ENCODE measurements around the gene VDAC1.
A peak's percentile ranks its signal among the peaks of the same experiment; 100 is the strongest.

The VDAC1 gene

GRCh38 chr5:134025786-134026185 is 21.0 kb upstream of the VDAC1 start:
- no peak for DNase-seq (ENCODE audit: low spot score)
- no peak for FAIRE-seq

- DNase-seq (ENCODE audit: low spot score) (no peak), FAIRE-seq (no peak)
Observed at GRCh38 chr5:134024811-134025210, 20.0 kb upstream of the VDAC1 start.

- FAIRE-seq (no peak), DNase-seq (ENCODE audit: low spot score) (no peak)
Observed at GRCh38 chr5:134022333-134022732, 17.6 kb upstream of the VDAC1 start.

GRCh38 chr5:134020188-134020587 is 15.4 kb upstream of the VDAC1 start:
- FAIRE-seq (no peak), DNase-seq (ENCODE audit: low spot score) (no peak)

- FAIRE-seq = no peak
- DNase-seq (ENCODE audit: low spot score) = no peak
Observed at GRCh38 chr5:134019636-134020035, 14.9 kb upstream of the VDAC1 start.

- FAIRE-seq = no peak
Observed at GRCh38 chr5:134018986-134019316, 14.2 kb upstream of the VDAC1 start.

GRCh38 chr5:134018154-134018985 is 13.6 kb upstream of the VDAC1 start:
- FAIRE-seq (no peak), DNase-seq (ENCODE audit: low spot score) (no peak)

More at GRCh38 chr5:134018986-134019316, 14.2 kb upstream of the VDAC1 start:
- DNase-seq (ENCODE audit: low spot score) = no peak

- DNase-seq (ENCODE audit: low spot score) (no peak), FAIRE-seq (no peak)
Observed at GRCh38 chr5:134008266-134008749, 3.5 kb upstream of the VDAC1 start.

GRCh38 chr5:134007581-134008265 is 2.9 kb upstream of the VDAC1 start:
- FAIRE-seq (no peak), DNase-seq (ENCODE audit: low spot score) (no peak)

- DNase-seq (ENCODE audit: low spot score) = no peak
- FAIRE-seq = no peak
Observed at GRCh38 chr5:134006115-134006514, 1.3 kb upstream of the VDAC1 start.

GRCh38 chr5:134005417-134006061 is 764 bp upstream of the VDAC1 start:
- peak; percentile 37 for DNase-seq (ENCODE audit: low spot score)
- FAIRE-seq = no peak

- FAIRE-seq = no peak
- DNase-seq (ENCODE audit: low spot score) = peak; percentile 67
Observed at GRCh38 chr5:134003817-134004625, 754 bp downstream of the VDAC1 start.

- DNase-seq (ENCODE audit: low spot score) (no peak), FAIRE-seq (no peak)
Observed at GRCh38 chr5:134003064-134003816, 1.5 kb downstream of the VDAC1 start.

- FAIRE-seq = no peak
- no peak for DNase-seq (ENCODE audit: low spot score)
Observed at GRCh38 chr5:134001938-134002731, 2.6 kb downstream of the VDAC1 start.

- DNase-seq (ENCODE audit: low spot score) (no peak), FAIRE-seq (no peak)
Observed at GRCh38 chr5:134000696-134001453, 3.9 kb downstream of the VDAC1 start.

- FAIRE-seq = no peak
- no peak for DNase-seq (ENCODE audit: low spot score)
Observed at GRCh38 chr5:134000091-134000511, 4.7 kb downstream of the VDAC1 start.

GRCh38 chr5:133998807-133999206 is 6.0 kb downstream of the VDAC1 start:
- FAIRE-seq = no peak
- DNase-seq (ENCODE audit: low spot score) = no peak

GRCh38 chr5:133998042-133998441 is 6.7 kb downstream of the VDAC1 start:
- DNase-seq (ENCODE audit: low spot score) = no peak

GRCh38 chr5:133996683-133997252 is 8.0 kb downstream of the VDAC1 start:
- DNase-seq (ENCODE audit: low spot score) (no peak), FAIRE-seq (no peak)

More at GRCh38 chr5:133998042-133998441, 6.7 kb downstream of the VDAC1 start:
- FAIRE-seq = no peak

All from urothelium cell line (cell line).